B cell (primary cell): ENCODE measurements around the gene KCNJ6. TPM values are rescaled to one million over a fixed set of nuclear protein-coding genes. Genes with fewer than 3 reads are reported as not detected.

Source experiments
- ATAC-seq: fragments of 200-7000 bp; cut with Tn5 transposase; one replicate; pipeline ENCODE4 v1.10.0; 2021; ENCODE audit warnings: low read depth, mild to moderate bottlenecking, moderate number of reproducible peaks, moderate library complexity
- CTCF ChIA-PET: fragments of 350-600 bp; sonication (Branson Sonifier 250); formaldehyde crosslinking; loops from one replicate; lab custom pipeline; 2021; ENCODE audit warnings: antibody characterized with exemption, inconsistent platforms; lab: Charles Lee
- POLR2A ChIA-PET: fragments of 350-600 bp; sonication (Branson Sonifier 250); formaldehyde crosslinking; loops from one replicate; lab custom pipeline; 2021; ENCODE audit warnings: antibody characterized with exemption; lab: Charles Lee
- DNase-seq: peaks from one replicate; pipeline ENCODE4 v3.0.0; 2013
- H2AFZ ChIP-seq: 2 replicates; pipeline ENCODE4 v1.6.1; 2012; ENCODE audit warnings: mild to moderate bottlenecking, low read depth, low read length; ENCODE audit not compliant: insufficient read depth, poor library complexity, severe bottlenecking
- H3K27ac ChIP-seq, 2 donors: 1 replicate in 1 of 2; 2 replicates in 1 of 2; pipeline ENCODE4 v1.5.1; 2012 to 2013; ENCODE audit warnings: low read length in 2 of 2, mild to moderate bottlenecking in 2 of 2, moderate library complexity in 1 of 2
- H3K27me3 ChIP-seq, 4 experiments: fragments of 200-600 bp in 1 of 4; sonication (generic) in 1 of 4; replicated peaks in 1 of 4; 1 replicate in 2 of 4; 2 replicates in 2 of 4; pipeline versions ENCODE4 v1.6.1 to v1.7.0; 2013 to 2016; ENCODE audit warnings: low read length in 3 of 4, mild to moderate bottlenecking in 2 of 4, mixed read lengths in 1 of 4, moderate library complexity in 1 of 4; ENCODE audit not compliant: insufficient read depth in 4 of 4, control insufficient read depth in 3 of 4; ENCODE audit errors: control extremely low read depth in 1 of 4
- H3K36me3 ChIP-seq, 2 experiments: replicated peaks in 1 of 2; 1 replicate in 1 of 2; 2 replicates in 1 of 2; pipeline versions ENCODE4 v1.6.1 to v1.7.1; 2013; ENCODE audit warnings: low read length in 1 of 2; ENCODE audit not compliant: insufficient read depth in 2 of 2, control insufficient read depth in 1 of 2; ENCODE audit errors: control extremely low read depth in 1 of 2, extremely low read depth in 1 of 2
- H3K4me1 ChIP-seq, 2 donors: fragments of 200-600 bp in 1 of 2; sonication (generic) in 1 of 2; 1 replicate in 1 of 2; 2 replicates in 1 of 2; pipeline versions ENCODE4 v1.5.1 to v1.6.1; 2013 to 2017; ENCODE audit warnings: low read length in 2 of 2; ENCODE audit not compliant: control insufficient read depth in 2 of 2, insufficient read depth in 2 of 2
- H3K4me2 ChIP-seq: replicated peaks from 2 replicates; pipeline ENCODE3; 2012; ENCODE audit warnings: mild to moderate bottlenecking, low read depth, low read length; ENCODE audit not compliant: poor library complexity, severe bottlenecking
- H3K4me3 ChIP-seq, 5 experiments: fragments of 200-600 bp in 1 of 5; sonication (generic) in 1 of 5; 1 replicate in 3 of 5; 2 replicates in 2 of 5; pipeline versions ENCODE4 v1.5.1 to v1.7.0; 2011 to 2016; ENCODE audit warnings: low read length in 4 of 5, mild to moderate bottlenecking in 4 of 5, low read depth in 2 of 5, control low read depth in 1 of 5, moderate library complexity in 1 of 5; ENCODE audit not compliant: insufficient read depth in 1 of 5; ENCODE audit errors: control extremely low read depth in 1 of 5, extremely low read depth in 1 of 5
- H3K79me2 ChIP-seq: fragments of 200-600 bp; sonication (generic); one replicate; pipeline ENCODE4 v1.6.0; 2016; ENCODE audit warnings: low read length; ENCODE audit not compliant: control insufficient read depth, insufficient read depth
- H3K9ac ChIP-seq: fragments of 200-600 bp; sonication (generic); 2 replicates; pipeline ENCODE4 v1.6.1; 2017; ENCODE audit warnings: mild to moderate bottlenecking, low read length, moderate library complexity
- H3K9me3 ChIP-seq, 3 donors: one replicate each; pipeline versions ENCODE4 v1.6.1 to v1.7.1; 2013; ENCODE audit warnings: low read length in 2 of 3; ENCODE audit not compliant: control insufficient read depth in 2 of 3, insufficient read depth in 1 of 3; ENCODE audit errors: control extremely low read depth in 1 of 3
- H4K20me1 ChIP-seq: 2 replicates; pipeline ENCODE4 v1.6.0; 2012; ENCODE audit warnings: mild to moderate bottlenecking, low read length; ENCODE audit not compliant: insufficient read depth, control insufficient read depth, poor library complexity, severe bottlenecking
- H3K27ac Mint-ChIP-seq: one replicate; pipeline ENCODE4 v1.8.0; 2021; ENCODE audit warnings: mixed read lengths
- H3K27me3 Mint-ChIP-seq: one replicate; pipeline ENCODE4 v1.8.0; 2021; ENCODE audit warnings: mixed read lengths
- H3K4me1 Mint-ChIP-seq: one replicate; pipeline ENCODE4 v1.8.0; 2021; ENCODE audit warnings: mixed read lengths
- H3K4me3 Mint-ChIP-seq: one replicate; pipeline ENCODE4 v1.8.0; 2021; ENCODE audit warnings: mixed read lengths
- H3K9me3 Mint-ChIP-seq: one replicate; pipeline ENCODE4 v1.8.0; 2022; ENCODE audit warnings: mixed read lengths; ENCODE audit not compliant: insufficient read depth
- CTCF ChIP-seq: fragments of 200-600 bp; IDR thresholded peaks from one replicate; pipeline ENCODE4 v1.8.0; 2022; ENCODE audit warnings: antibody characterized with exemption, mild to moderate bottlenecking
- EZH2 ChIP-seq: IDR thresholded peaks from 2 replicates; pipeline ENCODE4 v1.6.1; 2012; ENCODE audit warnings: borderline replicate concordance, low read depth, mild to moderate bottlenecking, moderate library complexity, low read length; ENCODE audit not compliant: insufficient read depth, poor library complexity, severe bottlenecking
- WGBS: methylation state at CpG from one replicate; pipeline ENCODE4 v1.1.5; 2013; ENCODE audit warnings: missing lambda C conversion rate; ENCODE audit not compliant: insufficient coverage; 5-methylcytosine and 5-hydroxymethylcytosine counted together
- intact Hi-C: fragments of 100-400 bp; cut with micrococcal nuclease; formaldehyde crosslinking; loops from one replicate; pipeline ENCODE4 v1.10.0; 2022
- polyA plus RNA-seq: library from polyadenylated mRNA; depleted of rRNA; stranded (reverse); fragments of >200 nt; gene quantifications from 2 replicates; pipeline ENCODE4 v1.2.3, GENCODE V29; 2012
- total RNA-seq, 2 donors: library from RNA; stranded (reverse); fragments of 120-200 nt in 1 of 2; gene quantifications; 1 replicate in 1 of 2; 2 replicates in 1 of 2; pipeline versions ENCODE4 v1.2.3 to v1.2.4, GENCODE V29; 2013 to 2022

KCNJ6 gene
- total and polyA plus RNA-seq, 2 donors (not counting 1 experiment from before 2014, with no cell fraction given) = not detected

DNA sequence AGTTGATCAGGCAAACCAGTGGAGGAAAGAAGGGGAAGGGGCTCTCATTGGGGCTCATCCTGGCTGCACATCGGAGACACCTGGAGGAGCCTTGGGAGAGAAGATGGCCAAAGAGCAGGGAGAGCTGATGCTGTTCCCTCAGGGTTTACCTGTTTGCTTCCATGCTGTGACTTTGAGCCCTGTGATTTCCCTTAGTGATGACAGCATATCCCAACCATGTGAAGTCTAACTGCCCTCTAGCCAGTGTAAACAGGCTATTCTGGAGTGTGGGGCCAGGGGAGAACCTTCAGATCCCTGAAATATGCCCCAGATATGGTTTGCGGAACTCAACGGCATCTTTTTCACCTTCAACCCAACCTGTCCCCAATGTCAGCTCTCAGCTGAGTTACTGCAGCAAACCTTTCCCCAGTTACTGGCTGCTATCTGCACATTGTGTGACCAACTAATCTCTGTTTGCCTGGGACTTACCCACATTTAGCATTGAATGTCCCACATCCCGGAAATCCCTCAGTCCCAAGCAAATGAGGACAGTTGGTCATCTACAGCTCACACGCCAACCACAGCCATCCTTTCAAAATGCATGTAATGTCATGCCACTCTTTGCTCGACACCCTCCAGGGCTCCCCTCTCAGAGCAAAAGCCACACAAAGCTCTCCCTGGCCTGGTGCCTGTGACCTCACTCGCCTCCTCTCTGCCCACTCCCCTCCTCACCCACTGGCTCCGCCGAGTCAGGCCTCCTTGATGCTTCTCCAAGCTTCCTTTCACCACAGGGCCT is 242.3 kb downstream of the KCNJ6 start:
- CTCF ChIA-PET = interaction anchor here (1.6 to 1.9 kb wide), 3 partner anchors 9 to 31 kb away, joined by 3 to 5 read pairs (median 3); no protein-coding TSS in a partner anchor
- H3K4me3 ChIP-seq = no peak overlapping the region
- POLR2A ChIA-PET = no interaction called here
- H3K4me2 ChIP-seq = no peak overlapping the region
- H3K36me3 ChIP-seq = no peaks in the 10 kb centered on the region
- Mint-ChIP-seq H3K27ac (no peak overlapping the region), H3K27me3 (peaks cover 43% of the 10 kb centered on the region), H3K9me3 (peaks cover 3% of the 10 kb centered on the region), H3K4me3 (no peak overlapping the region), H3K4me1 (peaks cover 2% of the 10 kb centered on the region)
- 86% methylated on average over 9 of the region's 9 CpGs for WGBS
- H3K79me2 ChIP-seq = no peaks in the 10 kb centered on the region
- no peaks in the 10 kb centered on the region for H3K4me1 ChIP-seq
- H4K20me1 ChIP-seq = no peaks in the 10 kb centered on the region
- H3K27me3 ChIP-seq = peaks cover 0 to 24% (median 6%) of the 10 kb centered on the region in 4 experiments
- peaks cover 0 to 3% (median 0%) of the 10 kb centered on the region in 3 donors for H3K9me3 ChIP-seq
- H2AFZ ChIP-seq = no peak overlapping the region
- ATAC-seq (no peak), DNase-seq (no peak)
- intact Hi-C loops = no loop called here
- TF ChIP-seq CTCF (no peak), EZH2 (no peak)
- no peak overlapping the region for H3K9ac ChIP-seq
- no peak overlapping the region for H3K27ac ChIP-seq

GRCh38 chr21:37671381-37671780 is 244.9 kb downstream of the KCNJ6 start:
- Mint-ChIP-seq H3K9me3 (no peaks in the 10 kb centered on the region), H3K4me3 (no peak overlapping the region), H3K27me3 (peaks cover 38% of the 10 kb centered on the region), H3K4me1 (peaks cover 2% of the 10 kb centered on the region), H3K27ac (no peak overlapping the region)
- WGBS = 100% methylated on average over 4 of the region's 5 CpGs
- no peak overlapping the region for H3K4me2 ChIP-seq
- peaks cover 0 to 17% (median 5%) of the 10 kb centered on the region in 4 experiments for H3K27me3 ChIP-seq
- no peaks in the 10 kb centered on the region for H3K79me2 ChIP-seq
- no peaks in the 10 kb centered on the region for H4K20me1 ChIP-seq
- ChIA-PET CTCF (no interaction called here), POLR2A (no interaction called here)
- no peak overlapping the region for H3K9ac ChIP-seq
- TF ChIP-seq EZH2 (no peak), CTCF (no peak)
- peaks cover 0 to 3% (median 0%) of the 10 kb centered on the region in 3 donors for H3K9me3 ChIP-seq
- no peaks in the 10 kb centered on the region for H3K4me1 ChIP-seq
- ATAC-seq = no peak
- H3K27ac ChIP-seq = no peak overlapping the region
- no peak overlapping the region for H3K4me3 ChIP-seq
- no peaks in the 10 kb centered on the region for H3K36me3 ChIP-seq
- intact Hi-C loops = no loop called here
- H2AFZ ChIP-seq = no peak overlapping the region
- no peak for DNase-seq
